HG03521 (cell line): Measurements from ENCODE around the gene CCR9.

Experiments
- ATAC-seq: cut with Tn5 transposase; IDR thresholded peaks from one replicate; pipeline ENCODE4 v1.9.1; 2021; ENCODE audit warnings: mild to moderate bottlenecking, moderate library complexity; ENCODE audit not compliant: unreplicated experiment

Gene CCR9

GRCh38 chr3:45951946-45952345 is 65.6 kb downstream of the CCR9 start:
- ATAC-seq: no peak

- ATAC-seq: no peak
Measured at GRCh38 chr3:45952456-45952855, 66.1 kb downstream of the CCR9 start.
